HG02840 (cell line): ENCODE data around the gene DOCK10.
"Not testable (repeated sequence)": the region's sequence is repeated elsewhere in the genome, so short reads cannot be mapped to it uniquely, and the experiment has no call there.

Experiments used
- ATAC-seq: cut with Tn5 transposase; IDR thresholded peaks from one replicate; pipeline ENCODE4 v1.9.1; 2021; ENCODE audit warnings: mild to moderate bottlenecking, moderate library complexity, moderate number of reproducible peaks; ENCODE audit not compliant: unreplicated experiment, low FRiP score

DOCK10 gene

GRCh38 chr2:225041851-225042799 lies at the start of gene DOCK10:
TSS of gene DOCK10 (minus strand) at chr2:225042468. CDS start at chr2:225042374, 94 bp downstream.
- peak; percentile 25 for ATAC-seq

- no peak for ATAC-seq
Observed at GRCh38 chr2:225091336-225091735, 49.1 kb upstream of the DOCK10 start.

GRCh38 chr2:225090746-225091145 lies 48.5 kb upstream of the DOCK10 start:
- ATAC-seq: no peak

GRCh38 chr2:225086915-225087314 lies 44.6 kb upstream of the DOCK10 start:
- no peak for ATAC-seq

GRCh38 chr2:225086439-225086838 lies 44.2 kb upstream of the DOCK10 start:
- ATAC-seq: no peak

GRCh38 chr2:225083276-225083675 lies 41.0 kb upstream of the DOCK10 start:
- no peak for ATAC-seq

- no peak for ATAC-seq
Observed at GRCh38 chr2:225076125-225076524, 33.9 kb upstream of the DOCK10 start.

GRCh38 chr2:225074919-225075681 lies 32.8 kb upstream of the DOCK10 start:
- no peak for ATAC-seq

- no peak for ATAC-seq
Observed at GRCh38 chr2:225074366-225074765, 32.1 kb upstream of the DOCK10 start.

- ATAC-seq: no peak
Observed at GRCh38 chr2:225073198-225073597, 30.9 kb upstream of the DOCK10 start.

GRCh38 chr2:225072444-225072843 lies 30.2 kb upstream of the DOCK10 start:
- no peak for ATAC-seq

GRCh38 chr2:225070811-225071210 lies 28.5 kb upstream of the DOCK10 start:
- ATAC-seq: no peak

- no peak for ATAC-seq
Observed at GRCh38 chr2:225069966-225070365, 27.7 kb upstream of the DOCK10 start.

GRCh38 chr2:225069477-225069876 lies 27.2 kb upstream of the DOCK10 start:
- no peak for ATAC-seq

GRCh38 chr2:225065882-225066281 lies 23.6 kb upstream of the DOCK10 start:
- ATAC-seq: no peak

GRCh38 chr2:225064928-225065327 lies 22.7 kb upstream of the DOCK10 start:
- no peak for ATAC-seq

GRCh38 chr2:225064362-225064761 lies 22.1 kb upstream of the DOCK10 start:
- ATAC-seq: no peak

GRCh38 chr2:225056330-225057073 lies 14.2 kb upstream of the DOCK10 start:
- ATAC-seq: no peak

GRCh38 chr2:225055714-225056113 lies 13.4 kb upstream of the DOCK10 start:
- ATAC-seq: no peak

- ATAC-seq: no peak
Observed at GRCh38 chr2:225052703-225053102, 10.4 kb upstream of the DOCK10 start.

GRCh38 chr2:225047502-225047901 lies 5.2 kb upstream of the DOCK10 start:
- not testable (repeated sequence) for ATAC-seq
